ENCODE results near the gene DUOX2. TPM values are rescaled to one million over a fixed set of nuclear protein-coding genes. Genes with fewer than 3 reads are reported as not detected.

DUOX2 gene
- total RNA-seq, 4 donors from 2014 or later, result not detected

GRCh38 chr15:45091161-45091560 is 22.8 kb downstream of the DUOX2 start:
- H3K27ac ChIP-seq, result no peak overlapping the region
- H3K4me1 ChIP-seq, result no peaks in the 10 kb centered on the region
- ATAC-seq (peak in 1 of 2 donors; percentile 24), DNase-seq (no peak)
- no peaks in the 10 kb centered on the region for H3K9me3 ChIP-seq
- in situ Hi-C loops (cut with MboI; ENCODE audit: low sequenced_read_pairs in 4 of 4), result no loop called here
- H3K27me3 ChIP-seq, result peaks cover 0 to 6% (median 0%) of the 10 kb centered on the region in 3 donors
- no peak overlapping the region for H3K4me3 ChIP-seq
- intact Hi-C loops (cut with DNase I; ENCODE audit: low total_unique reads), result no loop called here
- H3K36me3 ChIP-seq, result no peaks in the 10 kb centered on the region
- TF ChIP-seq POLR2A (IDR thresholded peaks at IDR 0.05) (no peak), CTCF (IDR thresholded peaks at IDR 0.05 in 4 of 5, conservative IDR thresholded peaks at IDR 0.05 in 1 of 5) (no peak)

GRCh38 chr15:45089712-45090373 is 24.1 kb downstream of the DUOX2 start:
- H3K27ac ChIP-seq, result no peak overlapping the region
- no peaks in the 10 kb centered on the region for H3K4me1 ChIP-seq
- peaks cover 0 to 6% (median 0%) of the 10 kb centered on the region in 3 donors for H3K27me3 ChIP-seq
- ATAC-seq (no peak), DNase-seq (no peak)
- intact Hi-C loops (cut with DNase I; ENCODE audit: low total_unique reads) (no loop called here), in situ Hi-C loops (cut with MboI; ENCODE audit: low sequenced_read_pairs in 4 of 4) (no loop called here)
- no peak overlapping the region for H3K4me3 ChIP-seq
- H3K36me3 ChIP-seq, result no peaks in the 10 kb centered on the region
- H3K9me3 ChIP-seq, result no peaks in the 10 kb centered on the region
- TF ChIP-seq CTCF (IDR thresholded peaks at IDR 0.05 in 4 of 5, conservative IDR thresholded peaks at IDR 0.05 in 1 of 5), result no peak
- TF ChIP-seq POLR2A (IDR thresholded peaks at IDR 0.05), result no peak

GRCh38 chr15:45088801-45089711 is 24.9 kb downstream of the DUOX2 start:
- no peak for TF ChIP-seq CTCF (IDR thresholded peaks at IDR 0.05 in 4 of 5, conservative IDR thresholded peaks at IDR 0.05 in 1 of 5)
- TF ChIP-seq POLR2A (IDR thresholded peaks at IDR 0.05), result no peak
- no peak for DNase-seq
- H3K27me3 ChIP-seq, result peaks cover 0 to 6% (median 0%) of the 10 kb centered on the region in 3 donors
- intact Hi-C loops (cut with DNase I; ENCODE audit: low total_unique reads) (no loop called here), in situ Hi-C loops (cut with MboI; ENCODE audit: low sequenced_read_pairs in 4 of 4) (no loop called here)
- no peaks in the 10 kb centered on the region for H3K9me3 ChIP-seq
- no peaks in the 10 kb centered on the region for H3K4me1 ChIP-seq
- H3K4me3 ChIP-seq, result no peak overlapping the region
- no peak overlapping the region for H3K27ac ChIP-seq
- no peak for ATAC-seq
- H3K36me3 ChIP-seq, result no peaks in the 10 kb centered on the region

- DNase-seq, result no peak
- no peak overlapping the region for H3K4me3 ChIP-seq
Measured at GRCh38 chr15:45087513-45087912, 26.5 kb downstream of the DUOX2 start.

More at GRCh38 chr15:45087513-45087912, 26.5 kb downstream of the DUOX2 start:
- intact Hi-C loops (cut with DNase I; ENCODE audit: low total_unique reads) (no loop called here), in situ Hi-C loops (cut with MboI; ENCODE audit: low sequenced_read_pairs in 4 of 4) (no loop called here)
- TF ChIP-seq CTCF (IDR thresholded peaks at IDR 0.05 in 4 of 5, conservative IDR thresholded peaks at IDR 0.05 in 1 of 5) (no peak), POLR2A (IDR thresholded peaks at IDR 0.05) (no peak)
- Histone ChIP-seq H3K27me3 (peaks cover 0 to 6% (median 0%) of the 10 kb centered on the region in 3 donors), H3K36me3 (no peaks in the 10 kb centered on the region), H3K4me1 (no peaks in the 10 kb centered on the region), H3K9me3 (no peaks in the 10 kb centered on the region), H3K27ac (no peak overlapping the region)
- no peak for ATAC-seq

Measured in gastrocnemius medialis (tissue), 4 donors.